A673 (cell line): Measurements from ENCODE around the gene BBS2. TPM values are rescaled to one million over a fixed set of nuclear protein-coding genes. Genes with fewer than 3 reads are reported as not detected.

ENCODE experiments used
- BruUV-seq: library from RNA; stranded (reverse); fragments of 400-500 nt; replicated peaks from 2 replicates; lab custom pipeline; 2021; lab: Mats Ljungman, UMichigan
- CTCF ChIA-PET: fragments of 300-600 bp; sonication (Branson Sonifier 250); formaldehyde crosslinking; loops from one replicate; lab custom pipeline; 2022; ENCODE audit warnings: antibody characterized with exemption; lab: Charles Lee
- POLR2A ChIA-PET: fragments of 300-600 bp; sonication (Branson Sonifier 250); formaldehyde crosslinking; loops from one replicate; lab custom pipeline; 2022; ENCODE audit warnings: antibody characterized with exemption; ENCODE audit not compliant: low non-redundant PET; lab: Charles Lee
- DNase-seq: peaks from one replicate; pipeline ENCODE4 v3.0.0-alpha.2; 2015; ENCODE audit warnings: low spot score
- H3K27ac ChIP-seq: fragments of 200-600 bp; sonication (generic); 2 replicates; pipeline ENCODE4 v1.5.1; 2016; ENCODE audit warnings: mixed run types, low read depth, mild to moderate bottlenecking, mixed read lengths, antibody characterized with exemption, low read length; ENCODE audit not compliant: poor library complexity, severe bottlenecking
- H3K27me3 ChIP-seq: fragments of 200-600 bp; sonication (generic); replicated peaks from 2 replicates; pipeline ENCODE4 v1.6.1; 2017; ENCODE audit warnings: mixed run types, low read depth, mild to moderate bottlenecking, mixed read lengths, antibody characterized with exemption, low read length; ENCODE audit not compliant: insufficient read depth, poor library complexity
- H3K36me3 ChIP-seq: fragments of 200-600 bp; sonication (generic); 2 replicates; pipeline ENCODE4 v1.6.1; 2016; ENCODE audit warnings: mixed run types, mild to moderate bottlenecking, mixed read lengths, antibody characterized with exemption, low read length; ENCODE audit not compliant: insufficient read depth, poor library complexity, severe bottlenecking
- H3K4me1 ChIP-seq: fragments of 200-600 bp; sonication (generic); 2 replicates; pipeline ENCODE4 v1.6.1; 2017; ENCODE audit warnings: mixed run types, mild to moderate bottlenecking, mixed read lengths, antibody characterized with exemption, low read length; ENCODE audit not compliant: insufficient read depth, poor library complexity, severe bottlenecking
- H3K4me3 ChIP-seq: fragments of 200-600 bp; sonication (generic); 2 replicates; pipeline ENCODE4 v1.5.1; 2016; ENCODE audit warnings: low read depth, mixed run types, mild to moderate bottlenecking, mixed read lengths, low read length; ENCODE audit not compliant: poor library complexity, severe bottlenecking
- H3K9me3 ChIP-seq: fragments of 200-600 bp; sonication (generic); 2 replicates; pipeline ENCODE4 v1.6.1; 2016; ENCODE audit warnings: mixed run types, low read depth, mild to moderate bottlenecking, mixed read lengths, antibody characterized with exemption, low read length; ENCODE audit not compliant: poor library complexity, severe bottlenecking
- CTCF ChIP-seq: fragments of 300-800, 200-600 bp; sonication (generic); conservative IDR thresholded peaks from 2 replicates; pipeline ENCODE4 v1.5.1; 2017; ENCODE audit warnings: low read depth, mild to moderate bottlenecking, antibody characterized with exemption, low read length, moderate library complexity, mixed read lengths
- EZH2 ChIP-seq: fragments of 200-600 bp; sonication (generic); IDR thresholded peaks from 2 replicates; pipeline ENCODE4 v1.6.1; 2017; ENCODE audit warnings: borderline replicate concordance, low read depth, mild to moderate bottlenecking, mixed read lengths, antibody characterized with exemption, low read length; ENCODE audit not compliant: poor library complexity, severe bottlenecking
- intact Hi-C: fragments of 100-400 bp; cut with micrococcal nuclease; formaldehyde crosslinking; loops from one replicate; pipeline ENCODE4 v1.10.0; 2022; ENCODE audit not compliant: unreplicated experiment
- total RNA-seq: library from RNA; stranded (reverse); gene quantifications from 2 replicates; pipeline ENCODE4 v1.2.3, GENCODE V29; 2021

Gene BBS2
- total RNA-seq, 1 experiment from 2014 or later: 22.1 TPM

GRCh38 chr16:56542039-56542438, 22.2 kb upstream of the BBS2 start:
- no peak for DNase-seq
- Histone ChIP-seq H3K27me3 (no peaks in the 10 kb centered on the region), H3K27ac (no peak overlapping the region), H3K4me3 (no peak overlapping the region), H3K36me3 (no peaks in the 10 kb centered on the region), H3K9me3 (no peaks in the 10 kb centered on the region), H3K4me1 (no peaks in the 10 kb centered on the region)
- POLR2A ChIA-PET: no interaction called here
- TF ChIP-seq CTCF (no peak), EZH2 (no peak)
- intact Hi-C loops: no loop called here
- CTCF ChIA-PET: no interaction called here
- BruUV-seq: no TSS peak

GRCh38 chr16:56539656-56540055, 19.8 kb upstream of the BBS2 start:
- H3K27me3 ChIP-seq: no peaks in the 10 kb centered on the region
- no peaks in the 10 kb centered on the region for H3K36me3 ChIP-seq
- no peaks in the 10 kb centered on the region for H3K9me3 ChIP-seq
- ChIA-PET CTCF (no interaction called here), POLR2A (no interaction called here)
- intact Hi-C loops: no loop called here
- TF ChIP-seq EZH2 (no peak), CTCF (no peak)
- DNase-seq: no peak
- no peaks in the 10 kb centered on the region for H3K4me1 ChIP-seq
- no TSS peak for BruUV-seq
- no peak overlapping the region for H3K27ac ChIP-seq
- no peak overlapping the region for H3K4me3 ChIP-seq

- ChIA-PET CTCF (no interaction called here), POLR2A (no interaction called here)
- no TSS peak for BruUV-seq
- no peak overlapping the region for H3K4me3 ChIP-seq
- TF ChIP-seq CTCF (no peak), EZH2 (no peak)
- no peaks in the 10 kb centered on the region for H3K4me1 ChIP-seq
- H3K27ac ChIP-seq: no peak overlapping the region
- H3K27me3 ChIP-seq: no peaks in the 10 kb centered on the region
- H3K36me3 ChIP-seq: no peaks in the 10 kb centered on the region
- no peaks in the 10 kb centered on the region for H3K9me3 ChIP-seq
- intact Hi-C loops: no loop called here
- DNase-seq: no peak
Measured at GRCh38 chr16:56538331-56538730, 18.5 kb upstream of the BBS2 start.
